IPS-18a (cell line): ENCODE measurements around the gene CREBBP.

Experiments used
- H3K27ac ChIP-seq: one replicate; pipeline ENCODE4 v1.5.1; 2013; ENCODE audit warnings: low read length
- H3K27me3 ChIP-seq: one replicate; pipeline ENCODE4 v1.6.1; 2013; ENCODE audit warnings: mild to moderate bottlenecking, low read length; ENCODE audit not compliant: control insufficient read depth, insufficient read depth
- H3K36me3 ChIP-seq: one replicate; pipeline ENCODE4 v1.6.1; 2013; ENCODE audit warnings: low read depth, low read length; ENCODE audit not compliant: control insufficient read depth
- H3K4me1 ChIP-seq: one replicate; pipeline ENCODE4 v1.6.1; 2013; ENCODE audit warnings: low read depth, low read length; ENCODE audit not compliant: control insufficient read depth
- H3K4me3 ChIP-seq: one replicate; pipeline ENCODE4 v1.5.1; 2013; ENCODE audit warnings: low read length
- H3K9ac ChIP-seq: one replicate; pipeline ENCODE4 v1.6.1; 2013; ENCODE audit warnings: mild to moderate bottlenecking, low read length, moderate library complexity
- H3K9me3 ChIP-seq: one replicate; pipeline ENCODE4 v1.6.1; 2013; ENCODE audit warnings: low read depth, low read length; ENCODE audit not compliant: control insufficient read depth

Gene CREBBP

GRCh38 chr16:3864562-3864961, 16.0 kb downstream of the CREBBP start:
- H3K4me3 ChIP-seq = no peak overlapping the region

GRCh38 chr16:3863587-3863986, 16.9 kb downstream of the CREBBP start:
- Histone ChIP-seq H3K4me3 (no peak overlapping the region), H3K9ac (no peak overlapping the region), H3K9me3 (no peaks in the 10 kb centered on the region), H3K4me1 (peaks cover 9% of the 10 kb centered on the region), H3K36me3 (no peaks in the 10 kb centered on the region), H3K27ac (no peak overlapping the region), H3K27me3 (no peaks in the 10 kb centered on the region)

More at GRCh38 chr16:3864562-3864961, 16.0 kb downstream of the CREBBP start:
- Histone ChIP-seq H3K9me3 (no peaks in the 10 kb centered on the region), H3K36me3 (no peaks in the 10 kb centered on the region), H3K27me3 (no peaks in the 10 kb centered on the region), H3K27ac (no peak overlapping the region), H3K9ac (no peak overlapping the region), H3K4me1 (peaks cover 7% of the 10 kb centered on the region)

GRCh38 chr16:3861808-3862451, 18.6 kb downstream of the CREBBP start:
- Histone ChIP-seq H3K4me3 (no peak overlapping the region), H3K9ac (no peak overlapping the region), H3K4me1 (peaks cover 25% of the 10 kb centered on the region)

GRCh38 chr16:3859889-3860288, 20.6 kb downstream of the CREBBP start:
- H3K27me3 ChIP-seq = no peaks in the 10 kb centered on the region
- no peaks in the 10 kb centered on the region for H3K9me3 ChIP-seq
- H3K27ac ChIP-seq = no peak overlapping the region
- no peaks in the 10 kb centered on the region for H3K36me3 ChIP-seq
- H3K4me1 ChIP-seq = peaks cover 26% of the 10 kb centered on the region
- no peak overlapping the region for H3K9ac ChIP-seq
- H3K4me3 ChIP-seq = no peak overlapping the region

More at GRCh38 chr16:3861808-3862451, 18.6 kb downstream of the CREBBP start:
- H3K27me3 ChIP-seq = no peaks in the 10 kb centered on the region
- no peak overlapping the region for H3K27ac ChIP-seq
- H3K36me3 ChIP-seq = no peaks in the 10 kb centered on the region
- no peaks in the 10 kb centered on the region for H3K9me3 ChIP-seq

- H3K27me3 ChIP-seq = no peaks in the 10 kb centered on the region
- H3K9ac ChIP-seq = no peak overlapping the region
- H3K9me3 ChIP-seq = no peaks in the 10 kb centered on the region
- peaks cover 26% of the 10 kb centered on the region for H3K4me1 ChIP-seq
- H3K36me3 ChIP-seq = no peaks in the 10 kb centered on the region
- H3K4me3 ChIP-seq = no peak overlapping the region
- H3K27ac ChIP-seq = no peak overlapping the region
Measured at GRCh38 chr16:3858801-3859200, 21.7 kb downstream of the CREBBP start.

GRCh38 chr16:3857189-3858043, 23.1 kb downstream of the CREBBP start:
- H3K27ac ChIP-seq = no peak overlapping the region
- peaks cover 26% of the 10 kb centered on the region for H3K4me1 ChIP-seq
- no peaks in the 10 kb centered on the region for H3K9me3 ChIP-seq
- no peaks in the 10 kb centered on the region for H3K36me3 ChIP-seq
- no peak overlapping the region for H3K9ac ChIP-seq
- H3K27me3 ChIP-seq = no peaks in the 10 kb centered on the region
- H3K4me3 ChIP-seq = no peak overlapping the region

GRCh38 chr16:3856367-3857141, 24.0 kb downstream of the CREBBP start:
- Histone ChIP-seq H3K36me3 (no peaks in the 10 kb centered on the region), H3K4me1 (peaks cover 23% of the 10 kb centered on the region), H3K9me3 (no peaks in the 10 kb centered on the region), H3K9ac (no peak overlapping the region), H3K27me3 (no peaks in the 10 kb centered on the region), H3K4me3 (no peak overlapping the region), H3K27ac (no peak overlapping the region)

- Histone ChIP-seq H3K36me3 (peaks cover 7% of the 10 kb centered on the region), H3K9me3 (no peaks in the 10 kb centered on the region), H3K4me3 (no peak overlapping the region), H3K4me1 (peaks cover 23% of the 10 kb centered on the region), H3K27ac (no peak overlapping the region), H3K27me3 (no peaks in the 10 kb centered on the region), H3K9ac (no peak overlapping the region)
Measured at GRCh38 chr16:3854750-3855541, 25.6 kb downstream of the CREBBP start.

GRCh38 chr16:3850544-3850899, 30.0 kb downstream of the CREBBP start:
- Histone ChIP-seq H3K9ac (no peak overlapping the region), H3K36me3 (peaks cover 35% of the 10 kb centered on the region), H3K27ac (no peak overlapping the region), H3K9me3 (no peaks in the 10 kb centered on the region), H3K4me1 (no peaks in the 10 kb centered on the region), H3K4me3 (no peak overlapping the region), H3K27me3 (no peaks in the 10 kb centered on the region)

- Histone ChIP-seq H3K36me3 (peaks cover 35% of the 10 kb centered on the region), H3K4me1 (no peaks in the 10 kb centered on the region), H3K27me3 (no peaks in the 10 kb centered on the region), H3K27ac (no peak overlapping the region), H3K4me3 (no peak overlapping the region), H3K9me3 (no peaks in the 10 kb centered on the region), H3K9ac (no peak overlapping the region)
Measured at GRCh38 chr16:3849751-3850543, 30.6 kb downstream of the CREBBP start.
